ENCODE results near the gene MRGPRF. TPM values are rescaled to one million over a fixed set of nuclear protein-coding genes. Genes with fewer than 3 reads are reported as not detected.

MRGPRF gene
- total RNA-seq, 2 experiments from 2014 or later = not detected

- Mint-ChIP-seq H3K4me1 (no peaks in the 10 kb centered on the region), H3K27me3 (no peaks in the 10 kb centered on the region), H3K4me3 (no peak overlapping the region), H3K9me3 (ENCODE audit: low read depth) (no peaks in the 10 kb centered on the region), H3K27ac (no peak overlapping the region), H3K36me3 (no peaks in the 10 kb centered on the region)
- CTCF ChIA-PET = no interaction called here
- ATAC-seq = no peak
- no peak for DNase-seq
Observed at GRCh38 chr11:69024509-69024908, 11.5 kb upstream of the MRGPRF start.

- Mint-ChIP-seq H3K27me3 (no peaks in the 10 kb centered on the region), H3K4me3 (no peak overlapping the region), H3K36me3 (no peaks in the 10 kb centered on the region), H3K4me1 (no peaks in the 10 kb centered on the region), H3K27ac (no peak overlapping the region), H3K9me3 (ENCODE audit: low read depth) (no peaks in the 10 kb centered on the region)
- ATAC-seq (no peak), DNase-seq (no peak)
- CTCF ChIA-PET = no interaction called here
Observed at GRCh38 chr11:69022260-69022659, 9.2 kb upstream of the MRGPRF start.

GRCh38 chr11:69018924-69019323 lies 5.9 kb upstream of the MRGPRF start:
- no peaks in the 10 kb centered on the region for H3K27me3 Mint-ChIP-seq
- H3K27ac Mint-ChIP-seq = no peak overlapping the region
- H3K36me3 Mint-ChIP-seq = no peaks in the 10 kb centered on the region
- no peaks in the 10 kb centered on the region for H3K9me3 Mint-ChIP-seq (ENCODE audit: low read depth)
- ATAC-seq (no peak), DNase-seq (no peak)
- H3K4me1 Mint-ChIP-seq = no peaks in the 10 kb centered on the region
- H3K4me3 Mint-ChIP-seq = no peak overlapping the region
- CTCF ChIA-PET = no interaction called here

- H3K36me3 Mint-ChIP-seq = no peaks in the 10 kb centered on the region
- ATAC-seq (no peak), DNase-seq (no peak)
- H3K9me3 Mint-ChIP-seq (ENCODE audit: low read depth) = no peaks in the 10 kb centered on the region
- CTCF ChIA-PET = no interaction called here
- H3K27ac Mint-ChIP-seq = no peak overlapping the region
- H3K27me3 Mint-ChIP-seq = no peaks in the 10 kb centered on the region
- no peak overlapping the region for H3K4me3 Mint-ChIP-seq
- H3K4me1 Mint-ChIP-seq = no peaks in the 10 kb centered on the region
Observed at GRCh38 chr11:69017951-69018350, 4.9 kb upstream of the MRGPRF start.

- ATAC-seq = no peak
- Mint-ChIP-seq H3K4me3 (no peak overlapping the region), H3K4me1 (peaks cover 2% of the 10 kb centered on the region), H3K27ac (no peak overlapping the region), H3K36me3 (no peaks in the 10 kb centered on the region), H3K27me3 (peaks cover 13% of the 10 kb centered on the region), H3K9me3 (ENCODE audit: low read depth) (no peaks in the 10 kb centered on the region)
- CTCF ChIA-PET = no interaction called here
- no peak for DNase-seq
Observed at GRCh38 chr11:69014898-69015549, 2.0 kb upstream of the MRGPRF start.

- H3K27ac Mint-ChIP-seq = no peak overlapping the region
- no peak for DNase-seq
- H3K36me3 Mint-ChIP-seq = no peaks in the 10 kb centered on the region
- H3K27me3 Mint-ChIP-seq = peaks cover 13% of the 10 kb centered on the region
- H3K4me3 Mint-ChIP-seq = no peak overlapping the region
- ATAC-seq = no peak
- CTCF ChIA-PET = no interaction called here
- peaks cover 2% of the 10 kb centered on the region for H3K4me1 Mint-ChIP-seq
- no peaks in the 10 kb centered on the region for H3K9me3 Mint-ChIP-seq (ENCODE audit: low read depth)
Observed at GRCh38 chr11:69014084-69014851, 1.2 kb upstream of the MRGPRF start.

GRCh38 chr11:69012092-69013008 lies 696 bp downstream of the MRGPRF start:
- Mint-ChIP-seq H3K9me3 (ENCODE audit: low read depth) (no peaks in the 10 kb centered on the region), H3K27ac (no peak overlapping the region), H3K4me3 (no peak overlapping the region), H3K36me3 (no peaks in the 10 kb centered on the region), H3K4me1 (peaks cover 2% of the 10 kb centered on the region), H3K27me3 (peaks cover 15% of the 10 kb centered on the region)
- CTCF ChIA-PET = no interaction called here
- ATAC-seq = no peak
- no peak for DNase-seq

- H3K36me3 Mint-ChIP-seq = no peaks in the 10 kb centered on the region
- CTCF ChIA-PET = no interaction called here
- no peak overlapping the region for H3K27ac Mint-ChIP-seq
- no peaks in the 10 kb centered on the region for H3K9me3 Mint-ChIP-seq (ENCODE audit: low read depth)
- no peak for ATAC-seq
- no peak for DNase-seq
- H3K4me1 Mint-ChIP-seq = peaks cover 2% of the 10 kb centered on the region
- peaks cover 15% of the 10 kb centered on the region for H3K27me3 Mint-ChIP-seq
- H3K4me3 Mint-ChIP-seq = no peak overlapping the region
Observed at GRCh38 chr11:69011624-69012091, 1.4 kb downstream of the MRGPRF start.

GRCh38 chr11:69010964-69011623 lies 2.0 kb downstream of the MRGPRF start:
- CTCF ChIA-PET = interaction anchor here (0.6 kb wide), 1 partner anchor 185 kb away, joined by 3 read pairs; no protein-coding TSS in a partner anchor
- ATAC-seq (peak; percentile 78), DNase-seq (peak; percentile 46)
- no peak overlapping the region for H3K27ac Mint-ChIP-seq
- H3K9me3 Mint-ChIP-seq (ENCODE audit: low read depth) = no peaks in the 10 kb centered on the region
- H3K4me3 Mint-ChIP-seq = no peak overlapping the region
- peaks cover 15% of the 10 kb centered on the region for H3K27me3 Mint-ChIP-seq
- H3K36me3 Mint-ChIP-seq = no peaks in the 10 kb centered on the region
- peaks cover 2% of the 10 kb centered on the region for H3K4me1 Mint-ChIP-seq

GRCh38 chr11:69010361-69010891 lies 2.6 kb downstream of the MRGPRF start:
- no peak overlapping the region for H3K27ac Mint-ChIP-seq
- H3K4me1 Mint-ChIP-seq = peaks cover 2% of the 10 kb centered on the region
- no peak overlapping the region for H3K4me3 Mint-ChIP-seq
- peaks cover 15% of the 10 kb centered on the region for H3K27me3 Mint-ChIP-seq
- no peaks in the 10 kb centered on the region for H3K36me3 Mint-ChIP-seq
- CTCF ChIA-PET = no interaction called here
- DNase-seq (no peak), ATAC-seq (no peak)
- H3K9me3 Mint-ChIP-seq (ENCODE audit: low read depth) = no peaks in the 10 kb centered on the region

GRCh38 chr11:69009441-69010211 lies 3.4 kb downstream of the MRGPRF start:
- no peaks in the 10 kb centered on the region for H3K9me3 Mint-ChIP-seq (ENCODE audit: low read depth)

GRCh38 chr11:69008737-69009440 lies 4.2 kb downstream of the MRGPRF start:
- H3K4me1 Mint-ChIP-seq = peaks cover 2% of the 10 kb centered on the region
- DNase-seq (no peak), ATAC-seq (no peak)
- H3K9me3 Mint-ChIP-seq (ENCODE audit: low read depth) = no peaks in the 10 kb centered on the region
- CTCF ChIA-PET = no interaction called here
- H3K27ac Mint-ChIP-seq = no peak overlapping the region
- H3K4me3 Mint-ChIP-seq = no peak overlapping the region
- H3K27me3 Mint-ChIP-seq = peaks cover 15% of the 10 kb centered on the region
- H3K36me3 Mint-ChIP-seq = no peaks in the 10 kb centered on the region

More at GRCh38 chr11:69009441-69010211, 3.4 kb downstream of the MRGPRF start:
- CTCF ChIA-PET = no interaction called here
- no peak for DNase-seq
- Mint-ChIP-seq H3K36me3 (no peaks in the 10 kb centered on the region), H3K4me1 (peaks cover 2% of the 10 kb centered on the region), H3K4me3 (no peak overlapping the region), H3K27ac (no peak overlapping the region), H3K27me3 (peaks cover 15% of the 10 kb centered on the region)
- no peak for ATAC-seq

Measured in activated CD8-positive, alpha-beta memory T cell treated with anti-CD3 and anti-CD28 coated beads, Interleukin-2, amount 10 ng/mL, durations not matched to agents 7 days and 5 days (primary cell).